ENCODE data around the gene SERPINB8. TPM values are rescaled to one million over a fixed set of nuclear protein-coding genes. Genes with fewer than 3 reads are reported as not detected.

SERPINB8 gene
- total RNA-seq, 2 experiments from 2014 or later = 1.5 to 2.5 TPM

- H4K20me1 ChIP-seq (ENCODE audit: insufficient read depth, low read length) = no peaks in the 10 kb centered on the region
- POLR2A ChIA-PET = no interaction called here
- H3K4me2 ChIP-seq (ENCODE audit: low read length) = no peak overlapping the region
- H2AFZ ChIP-seq (ENCODE audit: low read length) = no peak overlapping the region
- H3K4me3 ChIP-seq (ENCODE audit: low read depth, low read length, poor library complexity, severe bottlenecking) = no peak overlapping the region
- H3K27ac ChIP-seq (ENCODE audit: low read depth, low read length, poor library complexity, severe bottlenecking) = no peak overlapping the region
- H3K79me2 ChIP-seq (ENCODE audit: insufficient read depth, low read depth, low read length) = no peaks in the 10 kb centered on the region
- TF ChIP-seq CTCF (conservative IDR thresholded peaks at IDR 0.05; ENCODE audit: low read length) (no peak), EZH2phosphoT487 (IDR thresholded peaks at IDR 0.05; ENCODE audit: borderline replicate concordance, low read depth, low read length) (no peak)
- no peaks in the 10 kb centered on the region for H3K36me3 ChIP-seq (ENCODE audit: insufficient read depth, low read length)
- H3K9me2 ChIP-seq (ENCODE audit: insufficient read depth, low read length) = no peaks in the 10 kb centered on the region
- no TSS peak for BruUV-seq (replicated peaks)
- CTCF ChIA-PET (ENCODE audit: unreplicated experiment) = no interaction called here
- no peaks in the 10 kb centered on the region for H3K4me1 ChIP-seq (ENCODE audit: insufficient read depth, low read length, poor library complexity, severe bottlenecking)
- intact Hi-C loops (cut with micrococcal nuclease; ENCODE audit: unreplicated experiment) = no loop called here
- no peak for DNase-seq (ENCODE audit: low spot score)
- H3K9me3 ChIP-seq (ENCODE audit: low read length) = no peaks in the 10 kb centered on the region
These were observed 50.3 kb downstream of the SERPINB8 start for GRCh38 chr18:64019922-64020756.

- intact Hi-C loops (cut with micrococcal nuclease; ENCODE audit: unreplicated experiment) = no loop called here
- no peaks in the 10 kb centered on the region for H3K9me3 ChIP-seq (ENCODE audit: low read length)
- H3K4me1 ChIP-seq (ENCODE audit: insufficient read depth, low read length, poor library complexity, severe bottlenecking) = no peaks in the 10 kb centered on the region
- CTCF ChIA-PET (ENCODE audit: unreplicated experiment) = no interaction called here
- H3K9me2 ChIP-seq (ENCODE audit: insufficient read depth, low read length) = no peaks in the 10 kb centered on the region
- H3K4me2 ChIP-seq (ENCODE audit: low read length) = no peak overlapping the region
- DNase-seq (ENCODE audit: low spot score) = no peak
- no peaks in the 10 kb centered on the region for H3K36me3 ChIP-seq (ENCODE audit: insufficient read depth, low read length)
- POLR2A ChIA-PET = no interaction called here
- H3K27ac ChIP-seq (ENCODE audit: low read depth, low read length, poor library complexity, severe bottlenecking) = no peak overlapping the region
- H3K4me3 ChIP-seq (ENCODE audit: low read depth, low read length, poor library complexity, severe bottlenecking) = no peak overlapping the region
- H2AFZ ChIP-seq (ENCODE audit: low read length) = no peak overlapping the region
- TF ChIP-seq CTCF (conservative IDR thresholded peaks at IDR 0.05; ENCODE audit: low read length) (no peak), EZH2phosphoT487 (IDR thresholded peaks at IDR 0.05; ENCODE audit: borderline replicate concordance, low read depth, low read length) (no peak)
- H4K20me1 ChIP-seq (ENCODE audit: insufficient read depth, low read length) = no peaks in the 10 kb centered on the region
- BruUV-seq (replicated peaks) = no TSS peak
- H3K79me2 ChIP-seq (ENCODE audit: insufficient read depth, low read depth, low read length) = no peaks in the 10 kb centered on the region
These were observed 56.5 kb downstream of the SERPINB8 start for GRCh38 chr18:64026350-64026749.

GRCh38 chr18:64027931-64028695 lies 58.2 kb downstream of the SERPINB8 start:
- no peak overlapping the region for H2AFZ ChIP-seq (ENCODE audit: low read length)
- intact Hi-C loops (cut with micrococcal nuclease; ENCODE audit: unreplicated experiment) = no loop called here
- no peaks in the 10 kb centered on the region for H3K9me2 ChIP-seq (ENCODE audit: insufficient read depth, low read length)
- TF ChIP-seq CTCF (conservative IDR thresholded peaks at IDR 0.05; ENCODE audit: low read length) = no peak
- TF ChIP-seq EZH2phosphoT487 (IDR thresholded peaks at IDR 0.05; ENCODE audit: borderline replicate concordance, low read depth, low read length) = no peak
- POLR2A ChIA-PET = no interaction called here
- H3K4me1 ChIP-seq (ENCODE audit: insufficient read depth, low read length, poor library complexity, severe bottlenecking) = no peaks in the 10 kb centered on the region
- H3K36me3 ChIP-seq (ENCODE audit: insufficient read depth, low read length) = no peaks in the 10 kb centered on the region
- no peaks in the 10 kb centered on the region for H3K79me2 ChIP-seq (ENCODE audit: insufficient read depth, low read depth, low read length)
- H3K9me3 ChIP-seq (ENCODE audit: low read length) = no peaks in the 10 kb centered on the region
- no peak overlapping the region for H3K4me2 ChIP-seq (ENCODE audit: low read length)
- H3K4me3 ChIP-seq (ENCODE audit: low read depth, low read length, poor library complexity, severe bottlenecking) = no peak overlapping the region
- CTCF ChIA-PET (ENCODE audit: unreplicated experiment) = no interaction called here
- BruUV-seq (replicated peaks) = no TSS peak
- no peaks in the 10 kb centered on the region for H4K20me1 ChIP-seq (ENCODE audit: insufficient read depth, low read length)
- DNase-seq (ENCODE audit: low spot score) = no peak
- no peak overlapping the region for H3K27ac ChIP-seq (ENCODE audit: low read depth, low read length, poor library complexity, severe bottlenecking)

Data from OCI-LY7 (cell line).